ENCODE results near the gene BMPR1A. TPM values are rescaled to one million over a fixed set of nuclear protein-coding genes. Genes with fewer than 3 reads are reported as not detected.

The BMPR1A gene
- total and polyA plus RNA-seq, 2 of the 13 experiments (the other 11 are each of a cell fraction or from before 2014, with no cell fraction given) = 17.8 to 44.2 TPM

- 38% methylated on average over 7 of the region's 8 CpGs for WGBS (ENCODE audit: low lambda C conversion rate)
- in situ Hi-C loops (cut with HindIII; ENCODE audit: extremely low pct_ligation_motif_present, low pct_unique_long_range_greater_than_20kb) = no loop called here
These were observed 37.9 kb upstream of the BMPR1A start for GRCh38 chr10:86718556-86718955.

More at GRCh38 chr10:86718556-86718955, 37.9 kb upstream of the BMPR1A start:
- H4K20me1 ChIP-seq (ENCODE audit: insufficient read depth, low read length) = no peaks in the 10 kb centered on the region
- ATAC-seq = no peak
- no peak overlapping the region for H3K4me3 ChIP-seq (replicated peaks in 1 of 3; ENCODE audit: insufficient read depth in 1 of 3, low read depth in 2 of 3, low read length in 3 of 3)
- H3K4me2 ChIP-seq (ENCODE audit: low read depth, low read length) = no peak overlapping the region
- intact Hi-C loops (cut with micrococcal nuclease; ENCODE audit: unreplicated experiment) = no loop called here
- peaks cover 0 to 34% of the 10 kb centered on the region in 2 experiments; a peak in 3 of 5 replicates for H3K27me3 ChIP-seq (ENCODE audit: control insufficient read depth in 1 of 2, insufficient read depth in 2 of 2, low read length in 2 of 2)
- H3K36me3 ChIP-seq (replicated peaks in 1 of 2; ENCODE audit: control insufficient read depth in 1 of 2, insufficient read depth in 2 of 2, low read length in 2 of 2) = no peaks in the 10 kb centered on the region
- H2AFZ ChIP-seq (ENCODE audit: low read length) = no peak overlapping the region
- no TSS peak for BruUV-seq (replicated peaks)
- no peak for FAIRE-seq
- H3K4me1 ChIP-seq (ENCODE audit: insufficient read depth, low read length) = peaks cover 8% of the 10 kb centered on the region
- H3K9me3 ChIP-seq (ENCODE audit: low read length) = no peaks in the 10 kb centered on the region
- DNase-seq (ENCODE audit: low spot score) = no peak
- ChIA-PET POLR2A (no interaction called here), CTCF (ENCODE audit: low intra/inter-chr PET ratio, low total read pairs) (no interaction called here)
- no peak overlapping the region for H3K9ac ChIP-seq (ENCODE audit: insufficient read depth, low read depth, low read length)
- H3K27ac ChIP-seq (ENCODE audit: extremely low read length, insufficient read depth, low read length) = no peak overlapping the region
- TF ChIP-seq ZNF263 (CRISPR knock-in tag; IDR thresholded peaks at IDR 0.05) (no peak), KAT7 (CRISPR knock-in tag; IDR thresholded peaks at IDR 0.05; ENCODE audit: borderline replicate concordance) (no peak), CEBPG (CRISPR knock-in tag; IDR thresholded peaks at IDR 0.05) (no peak), NFAT5 (CRISPR knock-in tag; IDR thresholded peaks at IDR 0.05) (no peak), ZNF563 (CRISPR knock-in tag; IDR thresholded peaks at IDR 0.05) (no peak), ZFP37 (CRISPR knock-in tag; IDR thresholded peaks at IDR 0.05; ENCODE audit: borderline replicate concordance) (no peak), ZNF878 (CRISPR knock-in tag; IDR thresholded peaks at IDR 0.05) (no peak), RAD21 (CRISPR knock-in tag; IDR thresholded peaks at IDR 0.05) (no peak), HDAC6 (IDR thresholded peaks at IDR 0.05; ENCODE audit: low read depth, low read length) (no peak), ZFP90 (CRISPR knock-in tag; IDR thresholded peaks at IDR 0.05; ENCODE audit: borderline replicate concordance) (no peak), PAF1 (CRISPR knock-in tag; IDR thresholded peaks at IDR 0.05) (no peak), ZNF503 (CRISPR knock-in tag; IDR thresholded peaks at IDR 0.05) (no peak), ZMAT5 (CRISPR knock-in tag; IDR thresholded peaks at IDR 0.05; ENCODE audit: borderline replicate concordance, low read depth) (no peak), BORCS8-MEF2B (CRISPR knock-in tag; IDR thresholded peaks at IDR 0.05) (no peak), ZNF790 (CRISPR knock-in tag; IDR thresholded peaks at IDR 0.05; ENCODE audit: borderline replicate concordance) (no peak), SRF (IDR thresholded peaks at IDR 0.05; ENCODE audit: low read depth, low read length) (no peak), HMG20B (CRISPR knock-in tag; conservative IDR thresholded peaks at IDR 0.05) (no peak), CCAR2 (optimal IDR thresholded peaks at IDR 0.05; ENCODE audit: low read depth, low read length) (no peak), ZNF329 (CRISPR knock-in tag; IDR thresholded peaks at IDR 0.05; ENCODE audit: low read depth) (no peak)
- no peaks in the 10 kb centered on the region for H3K79me2 ChIP-seq (ENCODE audit: insufficient read depth, low read length)

All from HepG2 (cell line).